ENCODE data around the gene TSR1. TPM values are rescaled to one million over a fixed set of nuclear protein-coding genes. Genes with fewer than 3 reads are reported as not detected.

The TSR1 gene
- total and polyA plus RNA-seq, 9 donors = 11.3 to 31.0 (median 23.2) TPM

GRCh38 chr17:2374549-2375285 lies 38.5 kb upstream of the TSR1 start:
- Histone ChIP-seq H3K4me1 (ENCODE audit: insufficient read depth) (no peaks in the 10 kb centered on the region), H3K27ac (no peak overlapping the region), H3K9me3 (no peaks in the 10 kb centered on the region), H3K4me3 (no peak overlapping the region), H3K36me3 (no peaks in the 10 kb centered on the region), H3K27me3 (no peaks in the 10 kb centered on the region)
- intact Hi-C loops (cut with DNase I) = loop anchor here in 1 of 4 donors (5.0 kb wide), 1 partner anchor 438 kb away; no protein-coding TSS in a partner anchor
- TF ChIP-seq CTCF (IDR thresholded peaks at IDR 0.05) = no peak
- no peak for TF ChIP-seq EP300 (IDR thresholded peaks at IDR 0.05)
- TF ChIP-seq POLR2A (IDR thresholded peaks at IDR 0.05) = no peak
- WGBS, 3 donors = 46 to 69% (median 67%) methylated on average over 11 of the region's 11 CpGs
- DNase-seq = no peak

- Histone ChIP-seq H3K9me3 (no peaks in the 10 kb centered on the region), H3K4me3 (no peak overlapping the region), H3K27me3 (no peaks in the 10 kb centered on the region), H3K27ac (no peak overlapping the region), H3K4me1 (ENCODE audit: insufficient read depth) (no peaks in the 10 kb centered on the region), H3K36me3 (no peaks in the 10 kb centered on the region)
- DNase-seq = no peak
- intact Hi-C loops (cut with DNase I) = loop anchor here in 1 of 4 donors (5.0 kb wide), 1 partner anchor 439 kb away; no protein-coding TSS in a partner anchor
- WGBS, 3 donors = 91 to 93% (median 92%) methylated on average over 18 of the region's 18 CpGs
- TF ChIP-seq CTCF (IDR thresholded peaks at IDR 0.05) = no peak
Observed at GRCh38 chr17:2373179-2373578, 36.9 kb upstream of the TSR1 start.

GRCh38 chr17:2372681-2373080 lies 36.4 kb upstream of the TSR1 start:
- H3K27me3 ChIP-seq = no peaks in the 10 kb centered on the region
- WGBS, 3 donors = 84 to 90% (median 85%) methylated on average over 16 of the region's 16 CpGs
- H3K4me1 ChIP-seq (ENCODE audit: insufficient read depth) = no peaks in the 10 kb centered on the region
- no peaks in the 10 kb centered on the region for H3K9me3 ChIP-seq
- no peak for TF ChIP-seq POLR2A (IDR thresholded peaks at IDR 0.05)
- no peak for TF ChIP-seq EP300 (IDR thresholded peaks at IDR 0.05)
- no peak for TF ChIP-seq CTCF (IDR thresholded peaks at IDR 0.05)
- H3K27ac ChIP-seq = no peak overlapping the region
- H3K36me3 ChIP-seq = no peaks in the 10 kb centered on the region
- intact Hi-C loops (cut with DNase I) = loop anchor here in 1 of 4 donors (5.0 kb wide), 1 partner anchor 440 kb away; no protein-coding TSS in a partner anchor
- DNase-seq = no peak
- no peak overlapping the region for H3K4me3 ChIP-seq

GRCh38 chr17:2372180-2372579 lies 35.9 kb upstream of the TSR1 start:
- Histone ChIP-seq H3K4me1 (ENCODE audit: insufficient read depth) (no peaks in the 10 kb centered on the region), H3K4me3 (no peak overlapping the region), H3K27me3 (no peaks in the 10 kb centered on the region), H3K9me3 (no peaks in the 10 kb centered on the region), H3K36me3 (no peaks in the 10 kb centered on the region), H3K27ac (no peak overlapping the region)
- DNase-seq = no peak
- intact Hi-C loops (cut with DNase I) = loop anchor here in 1 of 4 donors (5.0 kb wide), 1 partner anchor 440 kb away; no protein-coding TSS in a partner anchor
- TF ChIP-seq POLR2A (IDR thresholded peaks at IDR 0.05) (no peak), CTCF (IDR thresholded peaks at IDR 0.05) (no peak), EP300 (IDR thresholded peaks at IDR 0.05) (no peak)
- WGBS, 3 donors = 90 to 92% (median 92%) methylated on average over 26 of the region's 26 CpGs

Data from ovary (tissue), 9 donors.